Endothelial cell (in vitro differentiated cells): ENCODE results near the gene SH3RF3. TPM values are rescaled to one million over a fixed set of nuclear protein-coding genes. Genes with fewer than 3 reads are reported as not detected.

Source experiments
- DNase-seq: peaks from one replicate; pipeline ENCODE4 v3.0.0; 2021; ENCODE audit warnings: low spot score
- H3K27ac Mint-ChIP-seq: one replicate; pipeline ENCODE4 v1.8.0; 2021; ENCODE audit warnings: mixed read lengths, inconsistent platforms; ENCODE audit not compliant: unreplicated experiment
- H3K27me3 Mint-ChIP-seq: one replicate; pipeline ENCODE4 v1.8.0; 2021; ENCODE audit warnings: mild to moderate bottlenecking, moderate library complexity, mixed read lengths, inconsistent platforms; ENCODE audit not compliant: unreplicated experiment
- H3K36me3 Mint-ChIP-seq: one replicate; pipeline ENCODE4 v1.8.0; 2021; ENCODE audit warnings: mild to moderate bottlenecking, low read depth, mixed read lengths, inconsistent platforms; ENCODE audit not compliant: unreplicated experiment
- H3K4me1 Mint-ChIP-seq: one replicate; pipeline ENCODE4 v1.8.0; 2021; ENCODE audit warnings: mild to moderate bottlenecking, mixed read lengths, inconsistent platforms; ENCODE audit not compliant: unreplicated experiment
- H3K4me3 Mint-ChIP-seq: one replicate; pipeline ENCODE4 v1.8.0; 2021; ENCODE audit warnings: mild to moderate bottlenecking, mixed read lengths, inconsistent platforms; ENCODE audit not compliant: unreplicated experiment
- H3K9me3 Mint-ChIP-seq: one replicate; pipeline ENCODE4 v1.8.0; 2021; ENCODE audit warnings: mixed read lengths, inconsistent platforms; ENCODE audit not compliant: unreplicated experiment
- total RNA-seq: library from RNA; stranded (reverse); fragmentation: NEBNext Ultra II Directional; extraction: Animal tissue kit (Norgen Biotek cat#: 25700); gene quantifications from one replicate; pipeline ENCODE4 v1.2.1, GENCODE V29; 2021; ENCODE audit not compliant: unreplicated experiment
- TF ChIP-seq, protein P1 (sequence below): fragments of 200-600 bp; sonication (generic); IDR thresholded peaks from one replicate; pipeline ENCODE4 v1.5.0; 2021; ENCODE audit warnings: antibody characterized with exemption; ENCODE audit not compliant: unreplicated experiment

Gene SH3RF3
- total RNA-seq, 1 donor from 2014 or later = 12.8 TPM

GRCh38 chr2:109207176-109207575, 78.2 kb downstream of the SH3RF3 start:
- peaks cover 28% of the 10 kb centered on the region for H3K4me1 Mint-ChIP-seq
- DNase-seq = no peak
- H3K27me3 Mint-ChIP-seq = peaks cover 3% of the 10 kb centered on the region
- TF ChIP-seq, protein P1, sequence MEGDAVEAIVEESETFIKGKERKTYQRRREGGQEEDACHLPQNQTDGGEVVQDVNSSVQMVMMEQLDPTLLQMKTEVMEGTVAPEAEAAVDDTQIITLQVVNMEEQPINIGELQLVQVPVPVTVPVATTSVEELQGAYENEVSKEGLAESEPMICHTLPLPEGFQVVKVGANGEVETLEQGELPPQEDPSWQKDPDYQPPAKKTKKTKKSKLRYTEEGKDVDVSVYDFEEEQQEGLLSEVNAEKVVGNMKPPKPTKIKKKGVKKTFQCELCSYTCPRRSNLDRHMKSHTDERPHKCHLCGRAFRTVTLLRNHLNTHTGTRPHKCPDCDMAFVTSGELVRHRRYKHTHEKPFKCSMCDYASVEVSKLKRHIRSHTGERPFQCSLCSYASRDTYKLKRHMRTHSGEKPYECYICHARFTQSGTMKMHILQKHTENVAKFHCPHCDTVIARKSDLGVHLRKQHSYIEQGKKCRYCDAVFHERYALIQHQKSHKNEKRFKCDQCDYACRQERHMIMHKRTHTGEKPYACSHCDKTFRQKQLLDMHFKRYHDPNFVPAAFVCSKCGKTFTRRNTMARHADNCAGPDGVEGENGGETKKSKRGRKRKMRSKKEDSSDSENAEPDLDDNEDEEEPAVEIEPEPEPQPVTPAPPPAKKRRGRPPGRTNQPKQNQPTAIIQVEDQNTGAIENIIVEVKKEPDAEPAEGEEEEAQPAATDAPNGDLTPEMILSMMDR = no peak
- no peaks in the 10 kb centered on the region for H3K36me3 Mint-ChIP-seq
- H3K4me3 Mint-ChIP-seq = no peak overlapping the region
- no peaks in the 10 kb centered on the region for H3K9me3 Mint-ChIP-seq
- no peak overlapping the region for H3K27ac Mint-ChIP-seq

- TF ChIP-seq, protein P1 = no peak
- Mint-ChIP-seq H3K27me3 (peaks cover 3% of the 10 kb centered on the region), H3K36me3 (peaks cover 3% of the 10 kb centered on the region), H3K27ac (no peak overlapping the region), H3K9me3 (no peaks in the 10 kb centered on the region), H3K4me1 (peaks cover 28% of the 10 kb centered on the region), H3K4me3 (no peak overlapping the region)
- DNase-seq = no peak
These were observed 79.3 kb downstream of the SH3RF3 start for GRCh38 chr2:109208071-109208950.

- Mint-ChIP-seq H3K9me3 (no peaks in the 10 kb centered on the region), H3K4me1 (peaks cover 28% of the 10 kb centered on the region), H3K36me3 (peaks cover 3% of the 10 kb centered on the region), H3K4me3 (no peak overlapping the region), H3K27me3 (peaks cover 7% of the 10 kb centered on the region), H3K27ac (no peak overlapping the region)
- DNase-seq = no peak
- TF ChIP-seq, protein P1 = no peak
These were observed 79.9 kb downstream of the SH3RF3 start for GRCh38 chr2:109208951-109209335.

GRCh38 chr2:109209412-109209811, 80.4 kb downstream of the SH3RF3 start:
- DNase-seq = no peak
- no peak overlapping the region for H3K4me3 Mint-ChIP-seq

More at GRCh38 chr2:109209412-109209811, 80.4 kb downstream of the SH3RF3 start:
- peaks cover 24% of the 10 kb centered on the region for H3K4me1 Mint-ChIP-seq
- no peaks in the 10 kb centered on the region for H3K9me3 Mint-ChIP-seq
- peaks cover 4% of the 10 kb centered on the region for H3K27me3 Mint-ChIP-seq
- no peak overlapping the region for H3K27ac Mint-ChIP-seq
- TF ChIP-seq, protein P1 = no peak
- peaks cover 3% of the 10 kb centered on the region for H3K36me3 Mint-ChIP-seq
